H1 (cell line): Measurements from ENCODE around the gene SMG7. TPM values are rescaled to one million over a fixed set of nuclear protein-coding genes. Genes with fewer than 3 reads are reported as not detected.

Source experiments
- CTCF ChIA-PET: fragments of 300-600 bp; sonication (Branson Sonifier 250); formaldehyde crosslinking; loops from one replicate; lab custom pipeline; 2021; ENCODE audit not compliant: partially characterized antibody; lab: Charles Lee
- POLR2A ChIA-PET: fragments of 300-600 bp; sonication (Branson Sonifier 250); formaldehyde crosslinking; loops from one replicate; lab custom pipeline; 2021; ENCODE audit warnings: inconsistent platforms; ENCODE audit not compliant: partially characterized antibody; lab: Charles Lee
- DNase-seq, 2 experiments: peaks; one replicate each; pipeline versions ENCODE4 v3.0.0 to v3.0.0-alpha.2; 2010 to 2022; ENCODE audit warnings: low spot score in 2 of 2, low read depth in 1 of 2, mixed read lengths in 1 of 2
- FAIRE-seq: peaks from 2 replicates; lab custom pipeline; 2011; peaks lifted over from hg19 to GRCh38; lab: Jason Lieb, UNC
- H2AFZ ChIP-seq: 2 replicates; pipeline ENCODE4 v1.8.1; 2012; ENCODE audit warnings: low read length, inconsistent platforms
- H2AK5ac ChIP-seq: 2 replicates; pipeline ENCODE4 v1.6.1; 2013; ENCODE audit warnings: low read depth, low read length
- H2BK120ac ChIP-seq: replicated peaks from 2 replicates; pipeline ENCODE3; 2013; ENCODE audit warnings: low read depth, low read length, inconsistent platforms
- H2BK12ac ChIP-seq: 2 replicates; pipeline ENCODE4 v1.6.1; 2013; ENCODE audit warnings: low read depth, low read length
- H2BK15ac ChIP-seq: 2 replicates; pipeline ENCODE4 v1.6.1; 2013; ENCODE audit warnings: low read length
- H2BK20ac ChIP-seq: 2 replicates; pipeline ENCODE4 v1.6.1; 2013; ENCODE audit warnings: low read length
- H2BK5ac ChIP-seq: 2 replicates; pipeline ENCODE4 v1.6.1; 2013; ENCODE audit warnings: low read depth, low read length
- H3K14ac ChIP-seq: 2 replicates; pipeline ENCODE4 v1.6.1; 2013; ENCODE audit warnings: inconsistent platforms; ENCODE audit not compliant: insufficient read length
- H3K18ac ChIP-seq: 2 replicates; pipeline ENCODE4 v1.6.1; 2013; ENCODE audit warnings: low read length; ENCODE audit errors: extremely low read depth
- H3K23ac ChIP-seq: 2 replicates; pipeline ENCODE4 v1.6.1; 2013; ENCODE audit warnings: inconsistent platforms; ENCODE audit not compliant: insufficient read length
- H3K23me2 ChIP-seq: 2 replicates; pipeline ENCODE4 v1.6.1; 2013; ENCODE audit warnings: low read depth, low read length
- H3K27ac ChIP-seq: 2 replicates; pipeline ENCODE4 v1.6.1; 2011; ENCODE audit warnings: low read depth, low read length, inconsistent platforms
- H3K27me3 ChIP-seq, 4 experiments: replicated peaks in 1 of 4; 1 replicate in 1 of 4; 2 replicates in 3 of 4; pipeline versions ENCODE4 v1.6.1 to v1.8.1; 2011 to 2013; ENCODE audit warnings: low read length in 3 of 4, mild to moderate bottlenecking in 3 of 4, inconsistent platforms in 2 of 4, mixed read lengths in 2 of 4, moderate library complexity in 1 of 4; ENCODE audit not compliant: control insufficient read depth in 3 of 4, insufficient read depth in 3 of 4; ENCODE audit errors: extremely low read depth in 1 of 4
- H3K36me3 ChIP-seq, 4 experiments: 2 replicates each; pipeline versions ENCODE4 v1.6.1 to v1.8.1; 2011 to 2013; ENCODE audit warnings: mild to moderate bottlenecking in 4 of 4, low read length in 3 of 4, moderate library complexity in 2 of 4, control low read depth in 1 of 4, inconsistent platforms in 1 of 4; ENCODE audit not compliant: insufficient read depth in 4 of 4, control insufficient read depth in 2 of 4
- H3K4ac ChIP-seq: replicated peaks from 2 replicates; pipeline ENCODE3; 2013; ENCODE audit warnings: low read length, low read depth, mixed read lengths, inconsistent platforms; ENCODE audit not compliant: insufficient read length
- H3K4me1 ChIP-seq, 4 experiments: replicated peaks in 1 of 4; 1 replicate in 1 of 4; 2 replicates in 3 of 4; pipeline versions ENCODE4 v1.6.1 to v1.8.1; 2011 to 2013; ENCODE audit warnings: low read length in 3 of 4, inconsistent platforms in 2 of 4, mixed read lengths in 1 of 4; ENCODE audit not compliant: insufficient read depth in 4 of 4, control insufficient read depth in 3 of 4
- H3K4me2 ChIP-seq, 2 experiments: 2 replicates each; pipeline versions ENCODE4 v1.6.1 to v1.8.1; 2011 to 2013; ENCODE audit warnings: low read depth in 2 of 2, low read length in 2 of 2, control low read depth in 1 of 2, inconsistent platforms in 1 of 2, mild to moderate bottlenecking in 1 of 2; ENCODE audit not compliant: insufficient read depth in 1 of 2
- H3K4me3 ChIP-seq, 4 experiments: fragments of 200-600, 300-600 bp in 1 of 4; sonication (generic), shearing (Covaris generic), sonication (Bioruptor Twin) in 1 of 4; 2 replicates each; pipeline versions ENCODE4 v1.5.1 to v1.8.1; 2011 to 2016; ENCODE audit warnings: low read length in 4 of 4, low read depth in 3 of 4, control low read depth in 2 of 4, inconsistent platforms in 2 of 4, mild to moderate bottlenecking in 2 of 4, mixed read lengths in 1 of 4, moderate library complexity in 1 of 4; ENCODE audit not compliant: insufficient read depth in 2 of 4; ENCODE audit errors: extremely low read depth in 1 of 4
- H3K56ac ChIP-seq: replicated peaks from 2 replicates; pipeline ENCODE3; 2013; ENCODE audit warnings: low read depth, mild to moderate bottlenecking, mixed read lengths, low read length, inconsistent platforms; ENCODE audit not compliant: insufficient read length
- H3K79me1 ChIP-seq: 2 replicates; pipeline ENCODE4 v1.6.1; 2013; ENCODE audit warnings: low read depth, low read length, control low read depth
- H3K79me2 ChIP-seq, 2 experiments: 2 replicates each; pipeline versions ENCODE4 v1.6.1 to v1.8.1; 2012 to 2013; ENCODE audit warnings: low read length in 2 of 2, mild to moderate bottlenecking in 2 of 2, inconsistent platforms in 1 of 2; ENCODE audit not compliant: insufficient read depth in 2 of 2, control insufficient read depth in 1 of 2
- H3K9ac ChIP-seq, 4 experiments: replicated peaks in 1 of 4; 1 replicate in 1 of 4; 2 replicates in 3 of 4; pipeline versions ENCODE4 v1.6.1 to v1.8.1; 2011 to 2013; ENCODE audit warnings: low read depth in 3 of 4, low read length in 3 of 4, control low read depth in 2 of 4, mild to moderate bottlenecking in 2 of 4, moderate library complexity in 2 of 4, inconsistent platforms in 1 of 4; ENCODE audit errors: extremely low read depth in 1 of 4
- H3K9me3 ChIP-seq, 2 experiments: 2 replicates each; pipeline versions ENCODE4 v1.6.1 to v1.8.1; 2012 to 2013; ENCODE audit warnings: mild to moderate bottlenecking in 2 of 2, moderate library complexity in 2 of 2, control low read depth in 1 of 2, inconsistent platforms in 1 of 2, low read depth in 1 of 2, low read length in 1 of 2, mixed read lengths in 1 of 2; ENCODE audit not compliant: insufficient read depth in 2 of 2
- H4K20me1 ChIP-seq, 2 experiments: replicated peaks in 1 of 2; 2 replicates each; pipeline versions ENCODE3 to v1.8.1; 2011 to 2013; ENCODE audit warnings: inconsistent platforms in 2 of 2, low read length in 2 of 2, mild to moderate bottlenecking in 1 of 2; ENCODE audit not compliant: insufficient read depth in 2 of 2, control insufficient read depth in 1 of 2
- H4K5ac ChIP-seq: 2 replicates; pipeline ENCODE4 v1.6.1; 2013; ENCODE audit warnings: low read length, low read depth, mixed read lengths, inconsistent platforms; ENCODE audit not compliant: insufficient read length
- H4K8ac ChIP-seq: 2 replicates; pipeline ENCODE4 v1.8.0; 2013; ENCODE audit warnings: mild to moderate bottlenecking, moderate library complexity, low read length, inconsistent platforms; ENCODE audit not compliant: insufficient read depth; ENCODE audit errors: extremely low read depth
- H4K91ac ChIP-seq: replicated peaks from 2 replicates; pipeline ENCODE3; 2013; ENCODE audit warnings: low read length, mixed read lengths, inconsistent platforms; ENCODE audit not compliant: insufficient read length
- CTCF ChIP-seq, 3 experiments: IDR thresholded peaks; 1 replicate in 2 of 3; 2 replicates in 1 of 3; pipeline versions ENCODE4 v1.5.1 to v1.6.1; 2011; ENCODE audit warnings: low read length in 3 of 3, mild to moderate bottlenecking in 3 of 3, inconsistent platforms in 2 of 3, low read depth in 1 of 3, moderate library complexity in 1 of 3; ENCODE audit not compliant: insufficient read depth in 1 of 3; ENCODE audit errors: control extremely low read depth in 1 of 3
- WGBS, 2 experiments: shearing (Covaris generic) in 1 of 2; methylation state at CpG; one replicate each; pipeline versions ENCODE4 v1.1.6 to v1.1.7; 2013 to 2015; ENCODE audit warnings: low lambda C conversion rate in 2 of 2, mixed read lengths in 2 of 2, inconsistent platforms in 1 of 2, low coverage in 1 of 2, missing lambda C conversion rate in 1 of 2; ENCODE audit not compliant: insufficient replicate concordance in 2 of 2, insufficient coverage in 1 of 2, insufficient read length in 1 of 2; ENCODE audit errors: extremely low coverage in 1 of 2, missing lambda C conversion rate in 1 of 2; 5-methylcytosine and 5-hydroxymethylcytosine counted together
- polyA plus RNA-seq, 7 experiments: library from polyadenylated mRNA; depleted of rRNA in 3 of 7; stranded (reverse) in 5 of 7; unstranded in 2 of 7; fragments of >200 nt in 5 of 7; fragments of 200-250 nt in 2 of 7; gene quantifications; 1 replicate in 5 of 7; 2 replicates in 1 of 7; 4 replicates in 1 of 7; pipeline versions ENCODE4 v1.2.1 to v1.2.3, GENCODE V29; 2011 to 2013; ENCODE audit warnings: missing spikeins in 2 of 7, mixed read lengths in 2 of 7
- total RNA-seq: library from RNA; stranded (reverse); fragmentation: NEBNext Ultra II Directional; extraction: Animal tissue kit (Norgen Biotek cat#: 25700); gene quantifications from 2 replicates; pipeline ENCODE4 v1.2.1, GENCODE V29; 2021

Gene SMG7
- total and polyA plus RNA-seq, 2 of the 8 experiments (the other 6 are each of a cell fraction or from before 2014, with no cell fraction given), result 39.3 to 65.6 TPM

GRCh38 chr1:183596500-183596899 lies 124.2 kb downstream of the SMG7 start:
- H3K9ac ChIP-seq, result no peak overlapping the region
- no peaks in the 10 kb centered on the region for H3K79me2 ChIP-seq
- H3K9me3 ChIP-seq, result no peaks in the 10 kb centered on the region
- H3K4me2 ChIP-seq, result no peak overlapping the region
- H3K36me3 ChIP-seq, result no peaks in the 10 kb centered on the region
- TF ChIP-seq CTCF (IDR thresholded peaks at IDR 0.05; ENCODE audit: control extremely low read depth in 1 of 3, insufficient read depth in 1 of 3, low read depth in 1 of 3, low read length in 3 of 3), result no peak
- H3K14ac ChIP-seq, result no peak overlapping the region
- WGBS, 2 experiments, result 86% methylated on average over 5 of the region's 5 CpGs; no CpG with 5 or more reads in 1 of the 2 experiments
- no peak overlapping the region for H3K23ac ChIP-seq
- POLR2A ChIA-PET, result no interaction called here
- no peak overlapping the region for H2AK5ac ChIP-seq
- H3K79me1 ChIP-seq, result no peaks in the 10 kb centered on the region
- no peaks in the 10 kb centered on the region; a peak in 1 of 7 replicates for H3K27me3 ChIP-seq
- no peak overlapping the region for H3K4ac ChIP-seq
- no peak overlapping the region for H3K27ac ChIP-seq
- H3K23me2 ChIP-seq, result no peaks in the 10 kb centered on the region
- no peaks in the 10 kb centered on the region for H4K20me1 ChIP-seq
- no peak overlapping the region for H3K18ac ChIP-seq
- CTCF ChIA-PET, result interaction anchor here (0.6 kb wide), 1 partner anchor 89 kb away, joined by 3 read pairs; no protein-coding TSS in a partner anchor
- H4K8ac ChIP-seq, result no peak overlapping the region
- H4K91ac ChIP-seq, result no peak overlapping the region
- no peak overlapping the region for H3K56ac ChIP-seq
- DNase-seq (no peak), FAIRE-seq (no peak)
- H2BK20ac ChIP-seq, result no peak overlapping the region
- no peak overlapping the region for H3K4me3 ChIP-seq
- no peak overlapping the region for H2BK5ac ChIP-seq
- no peak overlapping the region for H2AFZ ChIP-seq
- H2BK15ac ChIP-seq, result no peak overlapping the region
- no peak overlapping the region for H4K5ac ChIP-seq
- no peaks in the 10 kb centered on the region; a peak in 1 of 7 replicates for H3K4me1 ChIP-seq
- no peak overlapping the region for H2BK120ac ChIP-seq
- no peak overlapping the region for H2BK12ac ChIP-seq
